Colonic mucosa (tissue), 4 donors: ENCODE data around the gene PDE10A. TPM values are rescaled to one million over a fixed set of nuclear protein-coding genes. Genes with fewer than 3 reads are reported as not detected.

Experiments
- DNase-seq: peaks from one replicate; pipeline ENCODE4 v3.0.0-alpha.2; 2020
- H3K27ac ChIP-seq: fragments of 200-600 bp; one replicate; pipeline ENCODE4 v1.8.0; 2021
- H3K27me3 ChIP-seq: fragments of 200-600 bp; one replicate; pipeline ENCODE4 v1.8.0; 2021
- H3K36me3 ChIP-seq: fragments of 200-600 bp; one replicate; pipeline ENCODE4 v1.8.0; 2021
- H3K4me1 ChIP-seq: fragments of 200-600 bp; one replicate; pipeline ENCODE4 v1.8.0; 2021; ENCODE audit warnings: mild to moderate bottlenecking
- H3K4me3 ChIP-seq: fragments of 200-600 bp; one replicate; pipeline ENCODE4 v1.8.0; 2021
- H3K9ac ChIP-seq, 2 donors: one replicate each; pipeline ENCODE4 v1.7.0; 2013; ENCODE audit warnings: control low read depth in 2 of 2, low read depth in 2 of 2, low read length in 2 of 2
- H3K9me3 ChIP-seq: fragments of 200-600 bp; one replicate; pipeline ENCODE4 v1.8.0; 2021
- CTCF ChIP-seq: fragments of 200-600 bp; IDR thresholded peaks from one replicate; pipeline ENCODE4 v1.8.0; 2022; ENCODE audit warnings: antibody characterized with exemption, mild to moderate bottlenecking
- intact Hi-C: fragments of 100-400 bp; cut with DNase I; formaldehyde crosslinking; loops from one replicate; pipeline ENCODE4 v1.14.1; 2022
- total RNA-seq, 2 donors: library from RNA; stranded (reverse); fragmentation: NEBNext Ultra II Directional in 1 of 2; extraction: Animal tissue kit (Norgen Biotek cat#: 25700) in 1 of 2; gene quantifications; one replicate each; pipeline ENCODE4 v1.2.1, GENCODE V29; 2021
- donor health status: healthy.
- donor health status: DM: no; HTN: no; CAD: no.
- donor health status: DM: no; HTN: no; CAD: no.

Gene PDE10A
- total RNA-seq, 2 donors from 2014 or later, result 0.37 to 3.4 TPM

GRCh38 chr6:165486183-165487137 lies 176.6 kb downstream of the PDE10A start:
- Histone ChIP-seq H3K9me3 (no peaks in the 10 kb centered on the region), H3K4me3 (no peak overlapping the region), H3K27ac (no peak overlapping the region), H3K9ac (no peak overlapping the region), H3K4me1 (no peaks in the 10 kb centered on the region), H3K36me3 (no peaks in the 10 kb centered on the region), H3K27me3 (no peaks in the 10 kb centered on the region)
- no peak for TF ChIP-seq CTCF
- no peak for DNase-seq
- intact Hi-C loops, result no loop called here

- TF ChIP-seq CTCF, result no peak
- intact Hi-C loops, result no loop called here
Observed at GRCh38 chr6:165484178-165484889, 178.7 kb downstream of the PDE10A start.

GRCh38 chr6:165481921-165482320 lies 181.1 kb downstream of the PDE10A start:
- intact Hi-C loops, result no loop called here
- DNase-seq, result no peak

More at GRCh38 chr6:165484178-165484889, 178.7 kb downstream of the PDE10A start:
- no peak for DNase-seq
- Histone ChIP-seq H3K9ac (no peak overlapping the region), H3K36me3 (no peaks in the 10 kb centered on the region), H3K27me3 (no peaks in the 10 kb centered on the region), H3K9me3 (no peaks in the 10 kb centered on the region), H3K27ac (no peak overlapping the region), H3K4me1 (no peaks in the 10 kb centered on the region), H3K4me3 (no peak overlapping the region)

GRCh38 chr6:165480916-165481315 lies 182.1 kb downstream of the PDE10A start:
- no peak overlapping the region for H3K4me3 ChIP-seq
- no peak for DNase-seq

More at GRCh38 chr6:165481921-165482320, 181.1 kb downstream of the PDE10A start:
- Histone ChIP-seq H3K4me3 (no peak overlapping the region), H3K27me3 (no peaks in the 10 kb centered on the region), H3K9me3 (no peaks in the 10 kb centered on the region), H3K9ac (no peak overlapping the region), H3K27ac (no peak overlapping the region), H3K36me3 (no peaks in the 10 kb centered on the region), H3K4me1 (no peaks in the 10 kb centered on the region)
- no peak for TF ChIP-seq CTCF

More at GRCh38 chr6:165480916-165481315, 182.1 kb downstream of the PDE10A start:
- intact Hi-C loops, result no loop called here
- Histone ChIP-seq H3K27me3 (no peaks in the 10 kb centered on the region), H3K27ac (no peak overlapping the region), H3K36me3 (no peaks in the 10 kb centered on the region), H3K9me3 (no peaks in the 10 kb centered on the region), H3K9ac (no peak overlapping the region), H3K4me1 (no peaks in the 10 kb centered on the region)
- no peak for TF ChIP-seq CTCF
